Measurements from ENCODE around the gene GEN1.

- TF ChIP-seq CTCF (IDR thresholded peaks at IDR 0.05) (no peak), POLR2AphosphoS5 (IDR thresholded peaks at IDR 0.05) (no peak)
These were observed 68.6 kb downstream of the GEN1 start for GRCh38 chr2:17822445-17823117.

Data from upper lobe of left lung (tissue), 4 donors.